GM18505 (cell line): Measurements from ENCODE around the gene SPHK2.

Source experiments
- ATAC-seq: cut with Tn5 transposase; IDR thresholded peaks from one replicate; pipeline ENCODE4 v1.9.1; 2021; ENCODE audit not compliant: unreplicated experiment
- POLR2A ChIP-seq: IDR thresholded peaks from 4 replicates; pipeline ENCODE4 v1.6.1; 2011; ENCODE audit warnings: borderline replicate concordance; ENCODE audit not compliant: insufficient read depth, insufficient read length; ENCODE audit errors: extremely low read depth

Gene SPHK2

GRCh38 chr19:48633148-48634035 is 14.1 kb downstream of the SPHK2 start:
- no peak for TF ChIP-seq POLR2A
- ATAC-seq, result no peak

- ATAC-seq, result no peak
Measured at GRCh38 chr19:48634036-48634342, 14.7 kb downstream of the SPHK2 start.

GRCh38 chr19:48634424-48635262 is 15.3 kb downstream of the SPHK2 start:
- TF ChIP-seq POLR2A, result peak; percentile 70
- ATAC-seq, result peak; percentile 18

More at GRCh38 chr19:48634036-48634342, 14.7 kb downstream of the SPHK2 start:
- no peak for TF ChIP-seq POLR2A

- no peak for TF ChIP-seq POLR2A
- ATAC-seq, result no peak
Measured at GRCh38 chr19:48635263-48635965, 16.1 kb downstream of the SPHK2 start.

- ATAC-seq, result no peak
- no peak for TF ChIP-seq POLR2A
Measured at GRCh38 chr19:48635966-48636858, 16.9 kb downstream of the SPHK2 start.

- TF ChIP-seq POLR2A, result peak; percentile 44
- peak; percentile 0 for ATAC-seq
Measured at GRCh38 chr19:48636859-48637448, 17.6 kb downstream of the SPHK2 start, which contains the start of gene DBP. Gene DBP (minus strand): TSS chr19:48637379. CDS start chr19:48636994, 385 bp downstream.

- peak; percentile 60 for ATAC-seq
- no peak for TF ChIP-seq POLR2A
Measured at GRCh38 chr19:48637449-48637947, 18.2 kb downstream of the SPHK2 start.

- peak; percentile 42 for TF ChIP-seq POLR2A
- peak; percentile 18 for ATAC-seq
Measured at GRCh38 chr19:48637948-48638830, 18.9 kb downstream of the SPHK2 start.

GRCh38 chr19:48638831-48639381 is 19.6 kb downstream of the SPHK2 start:
- TF ChIP-seq POLR2A, result no peak
- ATAC-seq, result no peak

GRCh38 chr19:48639483-48640375 is 20.4 kb downstream of the SPHK2 start:
- no peak for TF ChIP-seq POLR2A
- no peak for ATAC-seq
